Brain pericyte (primary cell): ENCODE measurements around the gene ZGRF1.
"Not testable (repeated sequence)": the region's sequence is repeated elsewhere in the genome, so short reads cannot be mapped to it uniquely, and the experiment has no call there.

ENCODE experiments used
- DNase-seq: peaks from one replicate; pipeline ENCODE4 v3.0.0-alpha.2; 2012; ENCODE audit warnings: low read depth, low spot score

ZGRF1 gene

GRCh38 chr4:112557676-112558411 is 78.9 kb downstream of the ZGRF1 start:
- no peak for DNase-seq

DNA sequence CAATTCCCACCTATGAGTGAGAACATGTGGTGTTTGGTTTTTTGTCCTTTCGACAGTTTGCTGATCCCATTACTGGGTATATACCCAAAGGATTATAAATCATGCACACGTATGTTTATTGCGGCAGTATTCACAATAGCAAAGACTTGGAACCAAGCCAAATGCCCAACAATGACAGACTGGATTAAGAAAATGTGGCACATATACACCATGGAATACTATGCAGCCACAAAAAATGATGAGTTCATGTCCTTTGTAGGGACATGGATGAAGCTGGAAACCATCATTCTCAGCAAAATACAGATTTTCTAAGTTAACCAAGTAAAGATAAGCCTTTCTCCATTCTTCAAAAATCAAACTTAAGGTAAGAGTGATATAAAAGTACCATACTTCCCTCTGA is 82.4 kb downstream of the ZGRF1 start:
- DNase-seq, result not testable (repeated sequence)

DNA sequence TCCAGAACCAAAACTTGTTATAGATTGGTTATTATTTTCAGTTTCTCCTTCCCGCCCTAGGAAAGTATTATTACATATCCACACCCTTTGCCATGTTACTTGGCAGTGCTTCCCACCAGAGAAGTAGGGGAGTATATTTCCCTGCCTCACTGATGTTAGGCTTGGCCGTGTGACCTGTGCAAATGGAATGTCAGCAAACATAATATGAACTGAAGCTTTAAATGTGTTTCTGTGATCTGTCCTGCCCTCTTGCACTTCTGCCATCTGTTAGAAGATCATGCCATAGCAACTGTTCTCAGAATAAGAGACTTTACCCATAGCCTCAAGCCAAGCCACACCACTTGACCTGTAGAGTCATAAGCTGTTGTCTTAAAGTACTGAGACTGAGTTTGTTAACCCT is 84.0 kb downstream of the ZGRF1 start:
- DNase-seq, result no peak

DNA sequence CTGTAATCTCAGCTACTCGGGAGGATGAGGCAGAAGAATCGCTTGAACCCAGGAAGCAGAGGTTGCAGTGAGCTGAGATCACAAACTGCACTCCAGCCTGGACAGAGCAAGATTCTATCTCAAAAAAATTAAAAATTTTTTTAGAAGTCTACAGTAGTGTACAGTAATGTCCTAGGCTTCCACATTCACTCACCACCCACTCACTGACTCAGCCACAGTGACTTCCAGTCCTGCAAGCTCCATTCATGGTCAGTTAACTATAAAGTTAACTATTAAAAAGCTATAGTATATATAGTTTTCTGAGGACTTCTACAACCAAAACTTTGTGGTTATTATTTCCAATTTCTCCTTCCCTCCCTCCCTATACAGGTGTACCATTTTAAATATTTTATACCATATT is 86.0 kb downstream of the ZGRF1 start:
- DNase-seq, result no peak

DNA sequence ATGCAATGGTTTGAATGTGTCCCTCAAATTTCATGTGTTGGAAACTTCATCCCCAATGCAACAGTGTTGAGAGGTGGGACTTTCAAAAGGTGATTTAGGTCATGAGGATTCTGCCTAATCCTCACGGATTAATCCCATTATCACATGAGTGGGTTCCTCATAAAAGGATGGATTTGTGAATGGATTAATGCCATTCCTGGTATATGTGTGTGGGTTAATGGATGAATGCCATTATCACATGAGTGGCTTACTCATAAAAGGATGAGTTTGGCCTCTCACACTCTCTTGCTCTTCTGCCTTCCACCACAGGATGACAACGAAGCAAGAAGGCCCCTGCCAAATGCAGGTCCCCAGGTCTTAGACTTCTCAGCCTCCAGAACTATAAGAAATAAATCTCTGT is 90.2 kb downstream of the ZGRF1 start:
- no peak for DNase-seq

- no peak for DNase-seq
Observed at GRCh38 chr4:112545346-112545745, 91.4 kb downstream of the ZGRF1 start.

DNA sequence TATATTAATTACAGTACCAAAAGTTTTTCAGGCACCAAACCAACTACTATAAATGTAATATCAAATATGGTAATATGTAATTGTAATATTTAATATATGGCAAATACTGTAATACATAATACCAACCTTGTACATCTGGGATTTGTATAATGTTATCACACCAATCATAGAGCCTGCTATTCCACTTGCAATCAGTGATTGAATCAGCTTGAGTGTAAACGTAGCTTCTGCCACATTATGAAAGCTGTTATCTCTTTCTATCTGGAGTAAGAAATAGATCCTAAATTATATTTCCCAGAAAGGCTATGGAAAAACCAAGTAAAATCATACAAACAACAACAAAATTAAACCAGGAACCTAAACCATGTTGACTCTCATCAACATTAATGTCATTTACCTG is 96.0 kb downstream of the ZGRF1 start:
- no peak for DNase-seq

DNA sequence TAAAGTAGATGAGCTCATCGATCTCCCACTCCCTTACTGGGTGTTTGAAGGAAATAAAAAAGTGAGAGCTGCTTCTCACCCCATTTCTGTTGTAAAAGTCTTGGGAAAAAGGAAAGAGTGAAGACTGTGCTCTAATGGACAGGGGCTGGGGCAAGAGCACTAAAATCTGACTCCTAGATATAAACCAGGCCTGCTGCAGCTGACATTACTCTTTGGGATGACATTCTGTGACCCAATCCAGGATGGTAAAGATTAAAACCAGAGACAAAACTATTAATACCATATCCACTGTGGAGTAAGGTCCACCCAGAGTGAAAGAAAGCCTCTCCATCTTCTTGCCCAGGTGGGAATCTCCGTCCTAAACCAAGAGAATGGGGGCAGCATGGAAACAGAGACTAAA is 100.6 kb downstream of the ZGRF1 start:
- no peak for DNase-seq

- no peak for DNase-seq
Observed at GRCh38 chr4:112532267-112532666, 104.4 kb downstream of the ZGRF1 start.

- DNase-seq, result no peak
Observed at GRCh38 chr4:112531146-112531545, 105.6 kb downstream of the ZGRF1 start.

GRCh38 chr4:112526061-112526460 is 110.6 kb downstream of the ZGRF1 start:
- DNase-seq, result no peak

DNA sequence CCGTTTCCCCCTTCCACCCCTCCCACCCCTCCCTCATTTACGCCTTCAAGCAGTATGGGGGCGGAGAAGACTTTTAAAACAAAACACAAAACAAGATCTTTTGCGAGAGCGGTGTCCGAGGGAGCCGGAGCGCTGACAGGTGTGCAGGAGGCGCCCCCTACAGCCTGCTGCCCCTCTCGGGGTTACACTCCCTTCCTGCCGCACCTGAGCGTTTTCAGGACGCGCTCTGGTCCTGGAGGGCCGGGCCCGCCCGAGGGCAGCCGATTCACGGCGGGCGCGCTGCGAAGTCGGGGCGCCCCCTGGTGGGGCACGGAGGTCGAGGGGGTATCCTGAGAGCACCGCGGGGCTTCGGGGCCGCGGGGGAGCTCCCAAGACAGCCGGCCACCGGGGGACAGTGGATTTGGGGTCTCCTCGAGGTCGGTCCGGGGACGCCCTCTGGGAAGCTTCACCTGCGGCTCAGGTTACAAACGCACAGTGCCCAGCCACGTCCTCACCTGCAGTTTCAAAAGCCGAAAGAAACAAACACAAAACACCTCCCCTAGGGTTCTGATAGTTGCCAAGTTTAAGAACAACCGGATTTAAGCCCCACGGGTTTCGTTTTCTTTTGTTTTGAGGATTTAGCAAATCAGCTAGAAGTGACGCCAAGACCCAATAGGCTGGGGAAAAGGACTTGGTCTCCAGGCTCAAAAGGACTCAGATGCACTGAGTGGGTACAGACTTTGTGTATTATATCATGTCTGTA is 112.8 kb downstream of the ZGRF1 start:
- no peak for DNase-seq

- no peak for DNase-seq
Observed at GRCh38 chr4:112523008-112523721, 113.5 kb downstream of the ZGRF1 start.

- DNase-seq, result not testable (repeated sequence)
Observed at GRCh38 chr4:112522431-112522830, 114.3 kb downstream of the ZGRF1 start.

DNA sequence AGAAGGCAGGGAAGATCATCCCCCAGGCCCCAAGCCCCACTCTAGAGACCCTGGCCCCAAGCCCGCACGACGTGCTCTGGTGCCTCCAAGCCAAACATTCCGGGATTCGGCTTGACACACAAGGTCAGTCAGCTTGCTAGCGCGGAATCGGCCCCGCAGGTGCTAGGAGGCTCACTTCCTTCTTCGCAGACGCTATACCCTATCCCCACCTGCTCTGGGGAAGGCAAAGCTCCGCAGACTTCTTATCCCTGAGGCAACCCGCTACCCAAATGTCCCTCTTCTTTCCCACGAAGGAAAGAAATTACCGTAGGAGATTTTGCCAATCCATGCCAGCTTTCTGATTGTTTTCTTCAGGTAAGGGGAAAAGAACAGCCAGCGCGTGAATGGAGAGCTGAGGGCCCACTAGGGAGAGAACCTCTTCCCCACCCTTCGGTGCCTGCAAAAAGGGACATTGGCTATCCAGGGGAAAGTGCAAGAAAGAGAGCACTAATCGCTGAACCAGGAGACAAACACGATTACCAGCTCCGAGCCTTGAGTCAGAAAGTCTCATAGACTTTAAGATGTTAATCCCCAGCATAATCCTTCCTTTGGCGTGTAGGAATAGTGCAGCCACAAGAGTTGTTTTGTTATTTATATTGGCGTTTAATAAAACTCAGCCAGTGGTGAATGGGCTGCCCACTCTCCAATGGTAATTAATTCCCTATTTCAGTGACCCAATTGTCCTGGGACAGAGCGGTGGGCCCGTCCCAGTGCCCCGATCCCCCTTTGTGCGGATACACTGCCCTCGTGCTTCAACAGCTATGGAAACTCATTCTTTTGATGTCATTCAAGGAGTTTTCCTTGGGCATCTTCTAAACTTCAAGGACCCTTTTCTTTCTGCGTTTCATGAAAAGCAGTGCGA is 115.3 kb downstream of the ZGRF1 start:
- DNase-seq, result no peak

GRCh38 chr4:112520598-112521122 is 116.0 kb downstream of the ZGRF1 start:
- DNase-seq, result no peak

DNA sequence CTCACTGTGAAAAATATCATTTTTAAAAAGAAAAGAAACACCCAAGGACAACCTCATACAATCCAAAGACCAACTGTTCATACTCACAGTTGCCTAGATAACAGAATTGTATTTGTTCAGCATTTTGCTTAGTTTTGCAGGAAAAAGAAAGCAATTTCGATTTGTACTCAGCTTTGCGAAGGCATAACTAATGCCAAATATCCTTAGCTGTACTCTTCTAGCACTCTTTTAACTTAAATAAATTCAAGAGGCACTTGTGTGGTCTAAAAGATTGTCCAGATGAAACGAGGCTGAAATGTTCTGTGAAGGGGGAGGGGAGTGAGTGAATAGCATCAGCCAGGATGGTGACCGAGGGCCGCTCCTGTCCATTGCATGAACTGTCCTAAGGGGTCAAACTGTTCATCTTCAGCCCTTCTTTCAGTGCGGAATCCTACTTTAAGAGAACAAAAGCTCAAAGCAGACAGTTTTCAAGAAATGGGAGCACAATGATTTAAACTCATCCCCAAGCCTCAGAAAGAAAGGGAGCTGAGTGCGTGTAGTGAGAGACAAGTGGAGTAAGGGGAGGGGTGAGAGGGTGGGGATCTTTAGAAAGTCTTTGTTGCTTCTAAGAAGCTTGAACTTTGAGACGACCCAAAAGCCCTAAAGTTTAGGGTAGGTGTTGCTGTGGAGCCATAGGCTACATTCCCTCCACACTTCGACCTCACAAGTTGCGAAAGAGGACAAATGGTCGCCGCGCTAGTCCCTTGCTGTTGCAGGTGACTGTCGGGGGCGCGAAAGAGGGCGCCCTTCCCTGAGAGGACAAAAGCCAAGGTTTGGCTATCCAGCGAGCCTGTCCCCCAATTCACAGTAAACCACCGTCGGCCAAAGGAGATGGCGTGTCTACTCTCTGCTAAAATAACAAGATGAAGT is 116.8 kb downstream of the ZGRF1 start:
- DNase-seq, result no peak

DNA sequence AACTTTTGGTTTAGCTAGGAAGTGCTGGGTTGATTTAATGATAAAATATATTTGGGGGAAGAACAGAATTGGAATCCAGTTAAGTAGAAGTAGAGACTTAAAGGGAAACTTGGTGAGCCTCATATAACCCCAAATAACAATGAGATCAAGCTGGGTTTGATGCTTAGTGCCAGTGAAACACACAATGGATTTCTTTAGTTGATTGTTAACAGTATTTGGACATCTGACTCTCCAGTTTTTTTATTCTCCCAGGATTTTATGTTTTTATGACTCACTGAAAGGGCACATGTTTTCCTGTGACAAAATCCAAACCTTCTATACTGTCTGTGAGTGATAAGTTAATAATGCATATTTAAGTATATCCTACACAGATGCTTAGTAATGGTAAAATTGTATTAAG is 118.0 kb downstream of the ZGRF1 start:
- DNase-seq, result no peak

DNA sequence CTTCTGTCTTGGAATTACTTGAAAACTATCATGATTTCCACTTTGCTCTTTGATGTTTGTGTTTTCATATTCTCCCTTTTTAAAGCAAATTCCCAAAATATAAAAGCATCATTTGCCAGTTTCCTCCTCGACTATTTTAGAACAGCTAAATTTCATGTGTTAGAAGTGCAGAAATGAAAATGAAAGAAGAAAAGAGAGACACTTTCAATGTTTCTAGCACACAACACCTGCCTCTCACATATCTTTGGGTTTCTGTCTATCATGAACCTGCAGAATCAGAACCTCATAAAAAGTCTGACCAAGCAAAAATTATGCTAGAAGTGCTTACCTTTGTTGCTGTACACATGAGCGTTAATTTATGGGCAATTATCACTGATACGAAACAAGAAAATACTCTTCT is 118.8 kb downstream of the ZGRF1 start:
- DNase-seq, result no peak

GRCh38 chr4:112517067-112517634 is 119.6 kb downstream of the ZGRF1 start:
- DNase-seq, result no peak
